Osteocyte (in vitro differentiated cells): ENCODE measurements around the gene HIPK3. TPM values are rescaled to one million over a fixed set of nuclear protein-coding genes. Genes with fewer than 3 reads are reported as not detected.

Experiments used
- DNase-seq: peaks from one replicate; pipeline ENCODE4 v3.0.0; 2021; ENCODE audit warnings: mixed read lengths; ENCODE audit not compliant: unreplicated experiment; ENCODE audit errors: extremely low spot score
- H3K27ac Mint-ChIP-seq: one replicate; pipeline ENCODE4 v1.8.0; 2021; ENCODE audit warnings: mild to moderate bottlenecking, mixed read lengths; ENCODE audit not compliant: unreplicated experiment
- H3K27me3 Mint-ChIP-seq: one replicate; pipeline ENCODE4 v1.8.0; 2021; ENCODE audit warnings: mixed read lengths; ENCODE audit not compliant: unreplicated experiment
- H3K36me3 Mint-ChIP-seq: one replicate; pipeline ENCODE4 v1.8.0; 2021; ENCODE audit warnings: mixed read lengths; ENCODE audit not compliant: unreplicated experiment
- H3K4me1 Mint-ChIP-seq: one replicate; pipeline ENCODE4 v1.8.0; 2021; ENCODE audit warnings: mixed read lengths; ENCODE audit not compliant: unreplicated experiment
- H3K4me3 Mint-ChIP-seq: one replicate; pipeline ENCODE4 v1.8.0; 2021; ENCODE audit warnings: mild to moderate bottlenecking, moderate library complexity, mixed read lengths; ENCODE audit not compliant: unreplicated experiment
- H3K9me3 Mint-ChIP-seq: one replicate; pipeline ENCODE4 v1.8.0; 2021; ENCODE audit warnings: mixed read lengths; ENCODE audit not compliant: unreplicated experiment
- CTCF ChIP-seq: fragments of 200-600 bp; sonication (generic); IDR thresholded peaks from 2 replicates; pipeline ENCODE4 v1.5.0; 2021; ENCODE audit warnings: antibody characterized with exemption, mild to moderate bottlenecking, moderate library complexity
- total RNA-seq: library from RNA; stranded (reverse); gene quantifications from 2 replicates; pipeline ENCODE4 v1.2.1, GENCODE V29; 2021

HIPK3 gene
- total RNA-seq, 1 donor from 2014 or later = 78.8 TPM

GRCh38 chr11:33383075-33383919 is 126.1 kb downstream of the HIPK3 start:
- no peak for DNase-seq

GRCh38 chr11:33383920-33384209 is 126.7 kb downstream of the HIPK3 start:
- Mint-ChIP-seq H3K4me3 (no peak overlapping the region), H3K27me3 (no peaks in the 10 kb centered on the region), H3K4me1 (peaks cover 1% of the 10 kb centered on the region), H3K27ac (no peak overlapping the region), H3K36me3 (no peaks in the 10 kb centered on the region), H3K9me3 (peaks cover 10% of the 10 kb centered on the region)
- TF ChIP-seq CTCF = no peak
- DNase-seq = no peak

More at GRCh38 chr11:33383075-33383919, 126.1 kb downstream of the HIPK3 start:
- Mint-ChIP-seq H3K9me3 (peaks cover 10% of the 10 kb centered on the region), H3K4me3 (no peak overlapping the region), H3K27ac (no peak overlapping the region), H3K27me3 (no peaks in the 10 kb centered on the region), H3K36me3 (no peaks in the 10 kb centered on the region), H3K4me1 (peaks cover 2% of the 10 kb centered on the region)
- no peak for TF ChIP-seq CTCF

- Mint-ChIP-seq H3K4me3 (no peak overlapping the region), H3K9me3 (peaks cover 10% of the 10 kb centered on the region), H3K36me3 (no peaks in the 10 kb centered on the region), H3K27me3 (no peaks in the 10 kb centered on the region), H3K4me1 (peaks cover 1% of the 10 kb centered on the region), H3K27ac (no peak overlapping the region)
- TF ChIP-seq CTCF = no peak
- DNase-seq = no peak
Observed at GRCh38 chr11:33384220-33384619, 127.0 kb downstream of the HIPK3 start.

- peaks cover 10% of the 10 kb centered on the region for H3K4me1 Mint-ChIP-seq
- TF ChIP-seq CTCF = no peak
- peaks cover 10% of the 10 kb centered on the region for H3K9me3 Mint-ChIP-seq
- no peak overlapping the region for H3K27ac Mint-ChIP-seq
- no peaks in the 10 kb centered on the region for H3K36me3 Mint-ChIP-seq
- DNase-seq = no peak
- no peaks in the 10 kb centered on the region for H3K27me3 Mint-ChIP-seq
- H3K4me3 Mint-ChIP-seq = no peak overlapping the region
Observed at GRCh38 chr11:33387581-33387980, 130.4 kb downstream of the HIPK3 start.

GRCh38 chr11:33387996-33388395 is 130.8 kb downstream of the HIPK3 start:
- H3K36me3 Mint-ChIP-seq = no peaks in the 10 kb centered on the region
- H3K4me3 Mint-ChIP-seq = no peak overlapping the region
- no peak overlapping the region for H3K27ac Mint-ChIP-seq
- peak; percentile 13 for DNase-seq
- H3K27me3 Mint-ChIP-seq = no peaks in the 10 kb centered on the region
- peaks cover 10% of the 10 kb centered on the region for H3K9me3 Mint-ChIP-seq
- no peak for TF ChIP-seq CTCF
- peaks cover 10% of the 10 kb centered on the region for H3K4me1 Mint-ChIP-seq
